ENCODE results near the gene RHOT2. TPM values are rescaled to one million over a fixed set of nuclear protein-coding genes. Genes with fewer than 3 reads are reported as not detected.

RHOT2 gene
- total and polyA plus RNA-seq, 9 of the 15 experiments (the other 6 are each of a cell fraction or from before 2014, with no cell fraction given) = 5.0 to 373 (median 112) TPM

DNA sequence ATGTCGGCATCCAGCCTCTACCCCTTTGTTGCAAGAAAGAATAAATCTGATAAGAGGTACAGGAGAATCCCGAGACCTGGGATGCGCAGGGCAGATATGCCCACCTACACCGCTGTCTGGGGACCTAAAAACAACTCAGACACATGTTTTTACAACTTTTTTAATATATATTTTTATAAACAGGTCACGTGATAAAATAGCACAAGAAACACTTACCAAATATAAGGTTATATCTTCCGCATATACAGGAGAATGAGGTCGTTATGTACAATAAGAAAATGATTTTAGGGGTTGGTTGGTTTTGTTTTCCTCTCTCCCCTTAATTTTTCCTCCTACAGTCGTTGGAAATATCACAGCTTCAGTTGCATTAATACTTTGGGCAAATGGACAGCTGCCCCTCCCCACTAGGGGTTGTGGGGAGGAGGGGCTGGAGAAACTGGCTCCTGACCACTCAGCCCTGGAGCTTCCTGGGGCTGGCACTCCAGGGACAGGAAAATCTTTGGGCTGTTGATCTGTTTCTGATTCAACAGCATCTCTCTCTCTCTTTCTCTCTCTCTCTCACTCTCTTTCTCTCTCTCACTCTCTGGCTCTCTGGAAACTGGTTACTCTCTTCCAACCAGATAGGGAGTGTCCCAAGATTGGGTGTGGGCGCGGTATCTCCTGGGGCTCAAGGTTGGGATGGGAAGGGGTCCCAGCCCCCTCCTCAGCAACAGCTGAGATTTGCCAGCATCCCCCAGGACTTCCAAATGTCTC lies 24.6 kb downstream of the RHOT2 start (continued):
- TF ChIP-seq, protein P1, sequence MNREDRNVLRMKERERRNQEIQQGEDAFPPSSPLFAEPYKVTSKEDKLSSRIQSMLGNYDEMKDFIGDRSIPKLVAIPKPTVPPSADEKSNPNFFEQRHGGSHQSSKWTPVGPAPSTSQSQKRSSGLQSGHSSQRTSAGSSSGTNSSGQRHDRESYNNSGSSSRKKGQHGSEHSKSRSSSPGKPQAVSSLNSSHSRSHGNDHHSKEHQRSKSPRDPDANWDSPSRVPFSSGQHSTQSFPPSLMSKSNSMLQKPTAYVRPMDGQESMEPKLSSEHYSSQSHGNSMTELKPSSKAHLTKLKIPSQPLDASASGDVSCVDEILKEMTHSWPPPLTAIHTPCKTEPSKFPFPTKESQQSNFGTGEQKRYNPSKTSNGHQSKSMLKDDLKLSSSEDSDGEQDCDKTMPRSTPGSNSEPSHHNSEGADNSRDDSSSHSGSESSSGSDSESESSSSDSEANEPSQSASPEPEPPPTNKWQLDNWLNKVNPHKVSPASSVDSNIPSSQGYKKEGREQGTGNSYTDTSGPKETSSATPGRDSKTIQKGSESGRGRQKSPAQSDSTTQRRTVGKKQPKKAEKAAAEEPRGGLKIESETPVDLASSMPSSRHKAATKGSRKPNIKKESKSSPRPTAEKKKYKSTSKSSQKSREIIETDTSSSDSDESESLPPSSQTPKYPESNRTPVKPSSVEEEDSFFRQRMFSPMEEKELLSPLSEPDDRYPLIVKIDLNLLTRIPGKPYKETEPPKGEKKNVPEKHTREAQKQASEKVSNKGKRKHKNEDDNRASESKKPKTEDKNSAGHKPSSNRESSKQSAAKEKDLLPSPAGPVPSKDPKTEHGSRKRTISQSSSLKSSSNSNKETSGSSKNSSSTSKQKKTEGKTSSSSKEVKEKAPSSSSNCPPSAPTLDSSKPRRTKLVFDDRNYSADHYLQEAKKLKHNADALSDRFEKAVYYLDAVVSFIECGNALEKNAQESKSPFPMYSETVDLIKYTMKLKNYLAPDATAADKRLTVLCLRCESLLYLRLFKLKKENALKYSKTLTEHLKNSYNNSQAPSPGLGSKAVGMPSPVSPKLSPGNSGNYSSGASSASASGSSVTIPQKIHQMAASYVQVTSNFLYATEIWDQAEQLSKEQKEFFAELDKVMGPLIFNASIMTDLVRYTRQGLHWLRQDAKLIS (CRISPR knock-in tag; IDR thresholded peaks at IDR 0.05) = no peak
- TF ChIP-seq NBN (IDR thresholded peaks at IDR 0.05; ENCODE audit: low read depth) (no peak), ZNF217 (CRISPR knock-in tag; IDR thresholded peaks at IDR 0.05) (no peak), SMAD1 (IDR thresholded peaks at IDR 0.05; ENCODE audit: low read depth, low read length, partially characterized antibody) (no peak), CXXC5 (CRISPR knock-in tag; IDR thresholded peaks at IDR 0.05) (no peak), MCM7 (IDR thresholded peaks at IDR 0.05) (no peak), SAFB (IDR thresholded peaks at IDR 0.05; ENCODE audit: borderline replicate concordance, low read depth, low read length) (no peak), ELF2 (CRISPR knock-in tag; IDR thresholded peaks at IDR 0.05) (no peak), NCOA2 (IDR thresholded peaks at IDR 0.05; ENCODE audit: partially characterized antibody in 2 of 2) (no peak), DPF2 (IDR thresholded peaks at IDR 0.05) (no peak), RAD51 (IDR thresholded peaks at IDR 0.05; ENCODE audit: borderline replicate concordance, low read depth) (peak; percentile 68)
- TF ChIP-seq, protein P2, sequence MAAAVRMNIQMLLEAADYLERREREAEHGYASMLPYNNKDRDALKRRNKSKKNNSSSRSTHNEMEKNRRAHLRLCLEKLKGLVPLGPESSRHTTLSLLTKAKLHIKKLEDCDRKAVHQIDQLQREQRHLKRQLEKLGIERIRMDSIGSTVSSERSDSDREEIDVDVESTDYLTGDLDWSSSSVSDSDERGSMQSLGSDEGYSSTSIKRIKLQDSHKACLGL (CRISPR knock-in tag; IDR thresholded peaks at IDR 0.05; ENCODE audit: borderline replicate concordance, poor library complexity, severe bottlenecking) = no peak
- TF ChIP-seq, protein P3, sequence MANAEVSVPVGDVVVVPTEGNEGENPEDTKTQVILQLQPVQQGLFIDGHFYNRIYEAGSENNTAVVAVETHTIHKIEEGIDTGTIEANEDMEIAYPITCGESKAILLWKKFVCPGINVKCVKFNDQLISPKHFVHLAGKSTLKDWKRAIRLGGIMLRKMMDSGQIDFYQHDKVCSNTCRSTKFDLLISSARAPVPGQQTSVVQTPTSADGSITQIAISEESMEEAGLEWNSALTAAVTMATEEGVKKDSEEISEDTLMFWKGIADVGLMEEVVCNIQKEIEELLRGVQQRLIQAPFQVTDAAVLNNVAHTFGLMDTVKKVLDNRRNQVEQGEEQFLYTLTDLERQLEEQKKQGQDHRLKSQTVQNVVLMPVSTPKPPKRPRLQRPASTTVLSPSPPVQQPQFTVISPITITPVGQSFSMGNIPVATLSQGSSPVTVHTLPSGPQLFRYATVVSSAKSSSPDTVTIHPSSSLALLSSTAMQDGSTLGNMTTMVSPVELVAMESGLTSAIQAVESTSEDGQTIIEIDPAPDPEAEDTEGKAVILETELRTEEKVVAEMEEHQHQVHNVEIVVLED (CRISPR knock-in tag; IDR thresholded peaks at IDR 0.05) = no peak
- TF ChIP-seq, protein P4, sequence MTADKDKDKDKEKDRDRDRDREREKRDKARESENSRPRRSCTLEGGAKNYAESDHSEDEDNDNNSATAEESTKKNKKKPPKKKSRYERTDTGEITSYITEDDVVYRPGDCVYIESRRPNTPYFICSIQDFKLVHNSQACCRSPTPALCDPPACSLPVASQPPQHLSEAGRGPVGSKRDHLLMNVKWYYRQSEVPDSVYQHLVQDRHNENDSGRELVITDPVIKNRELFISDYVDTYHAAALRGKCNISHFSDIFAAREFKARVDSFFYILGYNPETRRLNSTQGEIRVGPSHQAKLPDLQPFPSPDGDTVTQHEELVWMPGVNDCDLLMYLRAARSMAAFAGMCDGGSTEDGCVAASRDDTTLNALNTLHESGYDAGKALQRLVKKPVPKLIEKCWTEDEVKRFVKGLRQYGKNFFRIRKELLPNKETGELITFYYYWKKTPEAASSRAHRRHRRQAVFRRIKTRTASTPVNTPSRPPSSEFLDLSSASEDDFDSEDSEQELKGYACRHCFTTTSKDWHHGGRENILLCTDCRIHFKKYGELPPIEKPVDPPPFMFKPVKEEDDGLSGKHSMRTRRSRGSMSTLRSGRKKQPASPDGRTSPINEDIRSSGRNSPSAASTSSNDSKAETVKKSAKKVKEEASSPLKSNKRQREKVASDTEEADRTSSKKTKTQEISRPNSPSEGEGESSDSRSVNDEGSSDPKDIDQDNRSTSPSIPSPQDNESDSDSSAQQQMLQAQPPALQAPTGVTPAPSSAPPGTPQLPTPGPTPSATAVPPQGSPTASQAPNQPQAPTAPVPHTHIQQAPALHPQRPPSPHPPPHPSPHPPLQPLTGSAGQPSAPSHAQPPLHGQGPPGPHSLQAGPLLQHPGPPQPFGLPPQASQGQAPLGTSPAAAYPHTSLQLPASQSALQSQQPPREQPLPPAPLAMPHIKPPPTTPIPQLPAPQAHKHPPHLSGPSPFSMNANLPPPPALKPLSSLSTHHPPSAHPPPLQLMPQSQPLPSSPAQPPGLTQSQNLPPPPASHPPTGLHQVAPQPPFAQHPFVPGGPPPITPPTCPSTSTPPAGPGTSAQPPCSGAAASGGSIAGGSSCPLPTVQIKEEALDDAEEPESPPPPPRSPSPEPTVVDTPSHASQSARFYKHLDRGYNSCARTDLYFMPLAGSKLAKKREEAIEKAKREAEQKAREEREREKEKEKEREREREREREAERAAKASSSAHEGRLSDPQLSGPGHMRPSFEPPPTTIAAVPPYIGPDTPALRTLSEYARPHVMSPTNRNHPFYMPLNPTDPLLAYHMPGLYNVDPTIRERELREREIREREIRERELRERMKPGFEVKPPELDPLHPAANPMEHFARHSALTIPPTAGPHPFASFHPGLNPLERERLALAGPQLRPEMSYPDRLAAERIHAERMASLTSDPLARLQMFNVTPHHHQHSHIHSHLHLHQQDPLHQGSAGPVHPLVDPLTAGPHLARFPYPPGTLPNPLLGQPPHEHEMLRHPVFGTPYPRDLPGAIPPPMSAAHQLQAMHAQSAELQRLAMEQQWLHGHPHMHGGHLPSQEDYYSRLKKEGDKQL (CRISPR knock-in tag; IDR thresholded peaks at IDR 0.05; ENCODE audit: borderline replicate concordance) = no peak

Data from K562 (cell line).